Endometrial microvascular endothelial cells (primary cell): Measurements from ENCODE around the gene ADCY6. TPM values are rescaled to one million over a fixed set of nuclear protein-coding genes. Genes with fewer than 3 reads are reported as not detected.

Experiments used
- in situ Hi-C: cut with HindIII; loops from 2 replicates; pipeline ENCODE4 v1.10.0; 2017; ENCODE audit warnings: low sequenced_read_pairs, low pct_unique_long_range_greater_than_20kb; ENCODE audit errors: inconsistent ontology term
- total RNA-seq: library from RNA; depleted of rRNA; stranded (reverse); fragments of >200 nt; gene quantifications from one replicate; pipeline ENCODE4 v1.2.3, GENCODE V29; 2015; ENCODE audit errors: inconsistent ontology term

ADCY6 gene
- total RNA-seq, 1 donor from 2014 or later = 15.6 TPM

DNA sequence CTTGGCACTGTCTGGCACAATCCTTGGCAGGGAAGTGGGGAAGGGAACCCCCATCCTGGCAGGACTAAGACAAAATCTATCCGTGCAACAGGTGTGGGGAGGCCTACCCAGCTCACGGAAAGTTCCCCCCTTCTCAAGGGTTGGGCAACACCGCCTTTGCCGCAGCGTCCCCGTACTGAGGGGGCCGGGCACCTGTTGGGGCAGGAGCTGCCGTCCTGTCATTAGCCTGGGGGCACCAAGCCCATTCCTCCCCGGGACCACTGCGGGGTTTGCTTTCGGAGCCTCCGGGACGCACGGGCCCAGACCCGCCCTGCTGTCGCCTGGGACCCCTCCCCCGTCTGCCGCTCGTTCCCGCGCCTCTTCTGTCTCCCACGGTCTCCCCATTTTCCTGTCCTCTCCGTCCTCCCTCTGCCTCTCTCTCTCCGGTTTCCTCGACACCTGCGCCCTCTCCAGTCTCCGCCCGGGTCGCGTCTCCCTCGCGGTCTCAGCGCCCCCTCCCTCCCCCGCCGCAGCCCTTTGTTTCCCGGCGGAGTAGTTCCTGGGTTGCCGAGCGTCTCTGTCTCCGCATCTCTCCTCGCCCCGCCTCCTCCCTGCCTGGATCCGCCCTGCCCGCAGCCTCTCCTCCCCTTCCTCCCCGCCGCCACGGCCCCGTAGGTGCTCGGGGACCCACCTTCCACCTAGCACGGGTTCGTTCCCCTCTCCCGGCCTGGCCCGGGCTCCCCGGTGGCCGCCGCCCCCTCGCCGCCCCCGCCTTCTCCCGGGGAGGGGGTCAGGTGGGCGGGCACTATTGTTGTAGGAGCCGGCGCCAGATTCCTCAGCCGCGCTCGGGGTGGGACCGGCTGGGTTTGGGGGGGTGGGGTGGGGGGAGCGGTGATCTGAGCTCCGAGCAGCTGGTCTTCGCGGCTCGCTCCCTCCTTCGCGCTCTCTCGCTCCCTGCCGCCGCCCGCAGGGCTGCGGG, 29.3 kb upstream of the ADCY6 start, which contains the start of gene CACNB3:
Gene CACNB3, plus strand, starts transcription at position 624 of the 958 bp plus-strand sequence. CDS start 434 bp downstream, outside the sequence.
- in situ Hi-C loops = no loop called here

DNA sequence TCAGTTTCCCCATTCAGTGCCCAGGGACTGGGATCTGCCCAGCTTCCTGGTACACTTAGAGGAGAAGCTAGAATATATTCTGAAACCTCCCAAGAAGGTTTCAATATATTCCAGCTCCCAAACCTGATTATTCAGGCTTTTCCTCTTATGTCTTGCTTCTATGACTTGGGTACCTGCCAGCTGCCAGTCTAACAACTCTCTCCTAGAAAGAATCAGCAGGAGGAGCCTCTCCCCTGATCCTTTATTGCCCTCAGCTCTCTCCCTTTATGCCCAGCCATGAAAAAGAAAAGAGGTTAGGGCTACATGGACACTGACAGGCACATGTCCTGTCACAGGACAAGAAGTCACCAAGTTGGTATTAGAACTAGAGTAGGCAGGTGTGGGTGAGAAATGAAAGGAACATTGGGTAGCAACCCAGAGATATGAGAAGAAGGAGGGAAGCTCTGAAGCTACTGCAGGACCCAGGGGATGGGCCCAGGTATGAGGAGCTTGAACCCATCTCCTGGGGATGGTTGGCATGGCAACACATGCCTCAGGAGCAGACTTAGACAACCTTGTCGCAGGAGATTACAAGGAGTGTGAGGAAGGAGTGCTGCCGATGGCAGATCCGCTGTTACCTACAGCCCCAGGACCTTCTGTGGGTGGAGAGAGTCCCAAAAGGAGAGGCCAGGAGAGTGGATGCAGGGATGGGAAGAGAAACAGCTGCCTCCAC, 27.4 kb upstream of the ADCY6 start:
- in situ Hi-C loops = no loop called here

DNA sequence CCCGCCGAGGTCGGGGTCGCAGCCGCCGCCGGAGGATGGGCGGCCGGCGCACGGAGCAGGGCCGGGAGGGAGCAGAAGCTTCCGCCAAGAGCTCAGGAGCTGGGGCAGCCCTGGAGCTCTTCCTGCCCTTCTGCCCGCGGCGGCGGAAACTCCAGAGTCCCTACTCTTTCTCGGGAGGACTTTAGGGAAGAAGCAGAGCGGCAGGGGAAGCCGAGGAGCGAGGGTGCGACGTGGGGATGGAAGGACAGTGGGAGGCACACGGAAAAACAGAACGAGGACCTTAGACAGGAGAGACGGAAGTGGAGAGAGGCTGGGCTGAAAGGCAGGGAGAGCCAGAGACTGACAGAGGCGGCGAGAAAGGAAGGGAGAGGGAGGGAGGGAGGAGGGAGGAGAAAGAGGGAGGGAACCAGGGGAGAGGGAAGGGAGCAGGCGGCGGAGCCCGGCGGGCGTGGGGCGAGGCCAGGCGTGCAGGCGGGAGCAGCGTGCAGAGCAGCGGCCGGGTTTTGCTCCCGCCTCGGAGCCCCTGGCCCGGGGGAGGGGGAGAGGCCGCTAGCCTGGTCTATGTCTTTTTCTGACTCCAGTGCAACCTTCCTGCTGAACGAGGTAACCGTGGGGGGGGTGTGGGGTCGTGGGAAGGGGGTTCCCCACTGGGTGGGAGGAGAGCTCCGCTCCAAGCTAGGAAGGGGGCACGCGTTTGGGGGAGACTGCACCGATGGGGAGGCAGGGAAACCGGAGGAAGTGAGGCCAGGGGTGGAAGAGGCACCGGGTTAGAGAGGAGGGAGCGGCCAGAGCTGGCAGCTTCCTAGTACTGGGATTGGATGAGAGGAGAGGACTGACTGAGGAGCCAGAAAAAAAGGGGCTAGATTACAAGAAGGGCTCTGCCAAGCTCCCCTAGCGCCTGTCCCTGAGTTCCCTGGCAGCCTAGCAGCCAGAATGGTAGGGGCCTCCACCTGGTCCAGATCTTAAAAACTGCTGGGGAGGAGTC, 26.5 kb upstream of the ADCY6 start:
- in situ Hi-C loops = no loop called here

DNA sequence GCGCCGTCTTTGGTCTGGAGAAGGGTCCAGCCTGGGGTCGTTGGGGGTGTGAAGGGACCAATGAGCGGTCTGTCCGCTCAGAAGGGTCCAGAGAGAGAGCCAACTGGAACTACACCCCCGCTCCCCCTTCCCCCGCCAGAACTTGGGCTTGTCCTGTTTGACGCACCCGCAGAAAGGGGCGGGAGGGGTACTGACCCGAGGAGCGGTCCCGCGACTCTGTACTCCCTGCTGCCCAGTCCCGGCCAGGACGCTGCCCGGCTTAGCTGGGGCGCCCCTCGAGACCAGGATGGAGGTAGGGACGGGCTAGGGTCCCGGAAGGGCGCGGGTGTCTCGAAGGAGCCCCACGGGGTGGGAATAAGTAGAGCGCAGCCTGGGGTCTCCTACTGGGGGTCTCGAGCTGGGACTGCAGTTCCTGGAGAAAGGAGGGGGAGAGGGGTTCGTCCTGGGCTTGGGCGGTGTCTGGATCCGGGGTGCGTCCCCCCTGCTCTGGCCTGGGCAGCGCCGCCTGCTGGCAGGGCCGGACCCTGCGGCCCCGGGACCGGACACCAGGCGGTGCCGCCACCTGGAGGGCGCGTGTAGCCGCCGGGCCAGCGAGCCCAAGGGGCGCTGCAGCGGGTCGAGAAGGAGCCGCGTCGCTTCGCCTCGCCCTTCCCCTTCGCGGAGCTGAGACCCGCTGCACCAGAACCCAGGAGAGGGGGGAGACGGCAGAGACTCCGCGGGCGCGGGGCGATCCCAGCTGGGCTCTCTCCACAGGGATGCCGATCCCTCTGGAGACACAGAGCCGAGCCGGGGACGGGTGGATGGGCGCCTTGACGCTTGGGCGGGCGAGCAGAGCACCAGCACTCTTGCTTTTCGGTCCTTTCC, 25.6 kb upstream of the ADCY6 start:
- in situ Hi-C loops = no loop called here

DNA sequence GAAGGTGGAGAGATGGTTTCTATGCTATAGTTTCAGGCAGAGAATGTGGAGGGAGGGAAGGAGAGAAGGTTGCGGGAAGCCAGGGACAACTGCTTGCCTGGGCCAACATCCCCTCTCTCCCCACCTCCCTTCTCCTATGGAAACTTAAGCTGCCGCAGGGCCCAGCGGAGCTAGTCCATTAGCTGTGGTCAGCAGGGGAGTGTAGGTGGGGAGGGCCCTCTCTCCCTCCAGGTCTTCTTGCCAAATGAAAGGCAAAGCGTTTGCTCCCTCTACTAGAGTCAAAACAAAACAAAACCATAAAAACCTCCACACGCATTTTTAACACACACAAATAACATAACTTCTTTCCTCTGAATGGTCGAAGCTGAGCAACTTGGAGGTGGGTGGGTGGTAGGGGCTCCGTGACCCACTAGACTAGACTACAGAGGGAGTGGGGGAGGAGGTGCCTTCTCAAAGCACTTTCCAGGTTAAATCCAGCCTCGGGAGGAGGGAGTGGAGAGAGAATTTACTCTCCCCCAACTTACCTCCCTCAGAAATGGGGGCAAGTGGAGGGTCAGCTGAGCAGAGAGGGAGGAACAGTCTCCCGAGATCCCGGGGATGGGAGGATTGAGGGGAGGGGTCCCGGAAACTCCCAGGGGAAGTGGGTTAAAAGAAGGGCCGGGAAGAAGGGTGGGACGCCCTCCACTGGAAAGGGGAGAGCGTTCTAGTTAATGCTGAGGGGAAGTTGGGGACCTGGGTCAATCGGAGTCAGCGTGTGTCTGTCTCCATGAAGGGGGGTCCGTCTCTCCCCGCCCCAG, 24.8 kb upstream of the ADCY6 start:
- in situ Hi-C loops = no loop called here

DNA sequence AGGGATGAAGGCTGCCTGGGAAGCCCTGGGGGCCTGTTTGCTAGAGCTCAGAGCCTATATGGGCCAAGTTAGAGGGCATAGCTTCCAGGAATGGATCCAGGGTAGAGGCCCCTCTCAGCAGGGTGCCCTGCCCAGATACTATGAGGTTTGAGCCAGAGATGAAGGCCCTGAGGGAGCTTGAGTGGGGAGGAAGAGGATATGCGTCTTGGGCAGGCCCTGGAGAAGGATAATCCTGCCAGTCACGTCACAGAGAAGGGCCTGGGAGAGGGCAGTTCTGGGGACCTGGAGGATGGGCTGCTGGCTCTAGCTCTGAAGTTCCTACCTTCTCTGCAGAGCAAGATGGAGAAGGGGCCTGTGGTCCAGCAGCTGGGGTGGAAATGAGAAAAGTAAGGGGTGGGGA, 23.5 kb upstream of the ADCY6 start:
- in situ Hi-C loops = no loop called here

DNA sequence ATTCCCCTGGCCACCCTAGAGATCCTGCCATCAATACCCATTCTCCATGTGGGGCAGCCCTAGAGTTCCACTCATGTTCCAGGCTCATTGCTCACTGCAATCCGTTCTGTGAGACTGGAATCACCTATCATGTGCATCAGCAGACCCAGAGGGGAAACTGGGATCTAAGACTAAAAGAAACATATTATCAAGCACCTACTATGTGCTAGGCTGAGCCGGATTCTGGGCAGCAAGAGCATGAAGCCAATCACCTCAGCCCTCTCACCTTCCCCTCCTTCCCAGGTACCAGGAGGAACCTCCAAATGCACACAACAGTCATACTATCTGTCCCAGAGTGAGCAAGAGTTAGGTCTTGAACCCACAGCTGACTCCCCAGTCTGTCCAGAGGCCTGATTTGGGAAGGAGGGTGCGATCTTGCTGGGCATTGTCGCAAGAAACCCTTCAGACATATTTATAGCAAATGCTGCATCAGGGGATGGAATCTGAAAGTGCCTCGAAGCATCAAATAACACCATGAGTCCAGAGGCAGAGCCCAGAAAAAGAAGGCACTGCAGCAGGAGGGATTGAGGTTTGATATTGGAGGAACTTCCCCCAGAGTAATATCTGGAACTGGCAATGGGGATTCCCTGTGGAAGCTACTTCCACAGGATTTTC, 22.7 kb upstream of the ADCY6 start:
- in situ Hi-C loops = no loop called here

DNA sequence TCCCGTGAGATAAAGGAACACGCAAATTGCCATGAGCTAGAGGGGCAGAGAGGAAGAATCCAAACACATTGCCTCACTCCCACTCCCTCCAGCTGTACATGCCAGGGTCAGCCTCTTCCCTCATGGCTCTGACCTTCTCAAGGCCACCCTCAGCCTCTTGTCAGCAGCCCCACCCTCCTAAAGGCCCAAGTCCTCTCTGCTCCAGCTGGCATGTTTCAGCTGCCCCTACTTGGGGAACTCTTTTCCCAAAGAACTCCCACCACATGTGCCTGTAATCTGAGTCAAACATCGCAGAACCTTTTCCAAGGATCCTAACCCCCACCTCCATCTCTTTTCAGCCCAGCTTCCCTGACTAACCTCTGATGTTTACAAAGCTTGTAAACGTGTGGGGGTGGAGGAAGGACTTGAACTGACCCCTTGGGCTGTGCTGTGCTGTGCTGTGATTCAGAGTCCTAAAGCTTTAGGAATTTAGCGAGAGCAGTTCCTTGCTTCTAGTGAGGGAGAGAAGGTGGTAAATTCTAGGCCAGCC, 22.1 kb upstream of the ADCY6 start:
- in situ Hi-C loops = no loop called here

DNA sequence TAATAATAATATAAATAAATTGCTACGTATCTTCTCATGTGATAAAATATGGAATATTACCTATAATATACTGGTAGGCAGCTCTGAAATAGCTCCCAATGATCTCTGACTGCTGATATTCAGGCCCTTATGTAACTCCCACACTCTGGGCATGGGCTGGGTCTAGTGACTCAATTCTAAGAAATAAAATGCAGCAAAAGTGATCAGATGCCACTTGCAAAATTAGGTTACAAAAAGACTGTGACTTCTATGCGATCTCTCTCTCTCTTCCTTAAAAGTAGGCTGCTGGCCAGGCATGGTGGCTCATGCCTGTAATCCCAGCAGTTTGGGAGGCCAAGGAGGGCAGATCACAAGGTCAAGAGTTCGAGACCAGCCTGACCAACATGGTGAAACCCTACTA, 19.1 kb upstream of the ADCY6 start:
- in situ Hi-C loops = no loop called here

DNA sequence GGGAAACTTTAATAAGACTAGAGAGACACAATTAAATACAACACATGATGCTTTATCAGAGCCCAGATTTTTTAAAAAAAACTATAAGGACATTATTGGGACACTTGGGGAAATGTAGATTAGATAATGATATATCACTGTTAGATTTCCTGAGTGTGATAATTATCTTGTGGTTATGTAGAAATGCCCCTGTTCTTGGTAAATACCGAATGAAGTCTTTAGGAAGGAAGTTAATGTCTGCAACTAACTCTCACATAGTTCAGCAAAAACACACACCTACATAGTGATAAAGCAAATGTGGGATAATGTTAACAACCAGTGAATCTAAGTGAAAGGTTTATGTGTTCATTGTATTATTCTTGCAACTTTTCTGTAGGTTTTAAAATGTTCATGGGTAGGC, 14.8 kb upstream of the ADCY6 start:
- in situ Hi-C loops = no loop called here

DNA sequence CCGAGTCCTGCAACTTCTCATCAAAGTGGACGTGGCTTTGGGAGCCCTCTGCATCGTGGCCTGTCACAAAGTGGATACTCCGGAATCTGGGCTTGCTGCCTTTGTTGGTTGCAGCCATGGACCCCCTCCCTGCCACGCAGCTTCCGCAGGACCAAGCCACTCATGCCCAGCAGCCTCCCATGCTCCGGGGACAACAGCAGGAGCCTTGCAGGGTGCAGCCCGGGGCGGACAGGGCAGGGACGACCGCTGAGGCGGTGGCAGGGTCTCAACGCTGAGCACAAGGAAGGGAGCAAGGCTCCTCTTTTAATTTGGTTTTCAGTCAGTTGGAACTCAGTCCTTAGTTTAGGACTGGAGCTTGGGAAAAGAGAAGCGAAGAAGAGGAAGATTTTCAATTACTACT, 12.1 kb upstream of the ADCY6 start:
- in situ Hi-C loops = no loop called here

DNA sequence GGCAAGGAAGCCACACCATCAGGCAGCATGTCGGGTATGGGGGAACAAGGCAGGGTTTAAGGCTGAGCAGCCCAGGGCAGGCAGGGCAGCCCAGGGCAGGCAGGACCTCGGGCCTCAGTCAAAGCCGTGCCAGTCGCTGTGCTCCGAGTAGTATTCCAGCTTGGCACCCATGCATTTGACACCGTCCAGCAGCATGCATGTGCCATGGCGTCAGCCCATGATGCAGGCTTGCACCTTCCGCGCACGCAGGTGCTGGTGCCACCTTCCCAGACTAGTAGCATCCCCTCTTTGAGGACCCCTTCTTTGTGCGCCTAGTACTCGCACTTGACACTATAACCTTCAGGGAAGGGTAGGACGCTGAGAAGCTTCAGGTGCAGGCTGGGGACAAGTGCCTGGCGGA, 11.6 kb upstream of the ADCY6 start:
- in situ Hi-C loops = no loop called here

DNA sequence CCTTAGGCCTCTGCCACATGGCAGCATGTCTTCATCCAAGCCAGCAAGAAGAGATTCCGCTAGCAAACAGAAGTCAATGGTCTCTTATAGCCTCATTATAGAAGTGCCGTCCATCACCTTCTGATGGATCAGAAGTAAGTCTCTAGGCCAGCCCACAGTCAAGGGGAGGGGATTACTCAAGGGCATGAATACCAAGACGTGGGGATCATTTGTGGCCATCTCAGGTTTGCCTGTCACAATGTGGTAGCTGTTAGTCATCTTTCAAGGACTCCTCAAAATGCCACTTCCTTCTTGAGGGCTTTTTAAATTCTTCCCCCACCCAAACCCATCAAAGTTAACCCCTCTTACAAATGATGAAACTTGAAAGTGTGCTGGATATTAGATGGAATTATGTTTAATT, 8.1 kb upstream of the ADCY6 start:
- in situ Hi-C loops = loop anchor here (10.0 kb wide), 1 partner anchor 48 kb away; no protein-coding TSS in a partner anchor

DNA sequence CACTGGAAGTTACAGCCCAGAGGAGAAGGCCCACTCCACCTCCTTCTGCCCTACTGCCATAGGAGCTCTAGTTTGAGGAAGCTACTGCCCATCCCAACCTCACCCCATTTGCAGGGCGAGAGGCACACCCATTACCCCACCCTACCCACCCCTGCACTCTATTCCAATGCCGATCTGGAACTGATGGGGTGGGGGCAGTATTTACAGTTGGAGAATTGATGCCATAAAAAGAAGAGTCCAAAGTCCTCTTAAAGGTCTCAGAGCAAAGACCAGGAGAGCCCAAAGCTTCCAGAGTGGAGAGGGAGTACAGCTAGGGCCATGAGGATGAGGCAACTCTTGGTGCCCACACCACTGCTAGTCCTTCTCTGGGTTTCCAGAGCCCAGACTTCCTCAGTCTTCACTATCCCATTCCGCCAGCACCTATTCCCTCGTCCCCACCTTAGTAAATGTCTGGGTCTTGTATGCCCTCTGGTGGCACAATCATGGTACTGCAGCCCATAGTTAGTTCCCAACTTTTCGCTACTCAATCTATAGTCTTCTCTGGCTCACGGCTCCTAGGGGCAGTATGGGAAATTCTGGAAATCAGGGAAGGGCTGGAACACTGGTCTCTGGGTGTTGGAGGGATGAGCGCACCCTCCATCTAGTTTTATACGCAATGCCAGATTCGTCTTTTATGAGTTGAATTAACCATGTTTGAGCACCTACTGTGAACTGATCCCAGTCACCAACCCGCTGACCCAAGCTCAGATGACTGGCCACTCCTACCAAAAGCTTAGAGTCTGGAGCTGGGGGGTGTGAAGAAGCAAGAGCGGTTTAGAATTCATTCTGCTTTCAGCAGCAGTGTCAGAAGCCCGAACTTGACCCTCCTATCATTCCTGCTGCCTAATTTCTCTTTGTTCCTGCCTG, 6.9 kb upstream of the ADCY6 start:
- in situ Hi-C loops = loop anchor here (10.0 kb wide), 1 partner anchor 49 kb away; no protein-coding TSS in a partner anchor

DNA sequence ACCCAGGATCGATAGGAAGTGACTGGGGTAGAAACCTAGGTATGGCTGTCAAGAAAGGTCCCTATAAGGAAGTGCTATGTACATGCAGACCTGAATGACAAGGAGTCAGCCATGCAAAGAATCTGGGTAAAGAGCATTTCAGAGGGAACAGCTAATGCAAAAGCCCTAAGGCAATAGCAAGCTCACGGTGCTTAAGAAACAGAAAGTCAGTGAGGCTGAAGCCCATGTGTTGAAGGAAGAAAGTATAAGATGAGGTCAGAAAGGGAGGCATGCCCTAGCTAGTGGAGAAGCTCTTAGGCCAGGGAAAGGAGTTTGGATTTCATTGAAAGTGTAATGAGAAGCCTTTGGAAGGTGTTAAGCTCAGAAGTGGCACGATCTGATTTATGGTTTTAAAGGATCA, 6.0 kb upstream of the ADCY6 start:
- in situ Hi-C loops = loop anchor here (10.0 kb wide), 1 partner anchor 50 kb away; no protein-coding TSS in a partner anchor
